ENCODE results near the gene EIF4ENIF1. TPM values are rescaled to one million over a fixed set of nuclear protein-coding genes. Genes with fewer than 3 reads are reported as not detected.

EIF4ENIF1 gene
- total and polyA plus RNA-seq, 9 donors: 8.4 to 50.2 (median 37.5) TPM

- Histone ChIP-seq H3K4me1 (ENCODE audit: insufficient read depth) (no peaks in the 10 kb centered on the region), H3K27me3 (no peaks in the 10 kb centered on the region), H3K36me3 (no peaks in the 10 kb centered on the region), H3K4me3 (no peak overlapping the region), H3K9me3 (no peaks in the 10 kb centered on the region), H3K27ac (no peak overlapping the region)
- no peak for DNase-seq
- intact Hi-C loops (cut with DNase I): no loop called here
- 93 to 94% (median 94%) methylated on average over 2 of the region's 2 CpGs for WGBS, 3 donors
- TF ChIP-seq POLR2A (IDR thresholded peaks at IDR 0.05) (no peak), EP300 (IDR thresholded peaks at IDR 0.05) (no peak)
- TF ChIP-seq, protein P1, sequence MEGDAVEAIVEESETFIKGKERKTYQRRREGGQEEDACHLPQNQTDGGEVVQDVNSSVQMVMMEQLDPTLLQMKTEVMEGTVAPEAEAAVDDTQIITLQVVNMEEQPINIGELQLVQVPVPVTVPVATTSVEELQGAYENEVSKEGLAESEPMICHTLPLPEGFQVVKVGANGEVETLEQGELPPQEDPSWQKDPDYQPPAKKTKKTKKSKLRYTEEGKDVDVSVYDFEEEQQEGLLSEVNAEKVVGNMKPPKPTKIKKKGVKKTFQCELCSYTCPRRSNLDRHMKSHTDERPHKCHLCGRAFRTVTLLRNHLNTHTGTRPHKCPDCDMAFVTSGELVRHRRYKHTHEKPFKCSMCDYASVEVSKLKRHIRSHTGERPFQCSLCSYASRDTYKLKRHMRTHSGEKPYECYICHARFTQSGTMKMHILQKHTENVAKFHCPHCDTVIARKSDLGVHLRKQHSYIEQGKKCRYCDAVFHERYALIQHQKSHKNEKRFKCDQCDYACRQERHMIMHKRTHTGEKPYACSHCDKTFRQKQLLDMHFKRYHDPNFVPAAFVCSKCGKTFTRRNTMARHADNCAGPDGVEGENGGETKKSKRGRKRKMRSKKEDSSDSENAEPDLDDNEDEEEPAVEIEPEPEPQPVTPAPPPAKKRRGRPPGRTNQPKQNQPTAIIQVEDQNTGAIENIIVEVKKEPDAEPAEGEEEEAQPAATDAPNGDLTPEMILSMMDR (IDR thresholded peaks at IDR 0.05): no peak
These were observed 24.3 kb downstream of the EIF4ENIF1 start for GRCh38 chr22:31465307-31465706.

GRCh38 chr22:31461699-31462098, 27.9 kb downstream of the EIF4ENIF1 start:
- TF ChIP-seq EP300 (IDR thresholded peaks at IDR 0.05) (no peak), POLR2A (IDR thresholded peaks at IDR 0.05) (no peak)
- TF ChIP-seq, protein P1 (IDR thresholded peaks at IDR 0.05): no peak
- no peaks in the 10 kb centered on the region for H3K36me3 ChIP-seq
- WGBS, 3 donors: 92 to 97% (median 96%) methylated on average over 3 of the region's 3 CpGs

DNA sequence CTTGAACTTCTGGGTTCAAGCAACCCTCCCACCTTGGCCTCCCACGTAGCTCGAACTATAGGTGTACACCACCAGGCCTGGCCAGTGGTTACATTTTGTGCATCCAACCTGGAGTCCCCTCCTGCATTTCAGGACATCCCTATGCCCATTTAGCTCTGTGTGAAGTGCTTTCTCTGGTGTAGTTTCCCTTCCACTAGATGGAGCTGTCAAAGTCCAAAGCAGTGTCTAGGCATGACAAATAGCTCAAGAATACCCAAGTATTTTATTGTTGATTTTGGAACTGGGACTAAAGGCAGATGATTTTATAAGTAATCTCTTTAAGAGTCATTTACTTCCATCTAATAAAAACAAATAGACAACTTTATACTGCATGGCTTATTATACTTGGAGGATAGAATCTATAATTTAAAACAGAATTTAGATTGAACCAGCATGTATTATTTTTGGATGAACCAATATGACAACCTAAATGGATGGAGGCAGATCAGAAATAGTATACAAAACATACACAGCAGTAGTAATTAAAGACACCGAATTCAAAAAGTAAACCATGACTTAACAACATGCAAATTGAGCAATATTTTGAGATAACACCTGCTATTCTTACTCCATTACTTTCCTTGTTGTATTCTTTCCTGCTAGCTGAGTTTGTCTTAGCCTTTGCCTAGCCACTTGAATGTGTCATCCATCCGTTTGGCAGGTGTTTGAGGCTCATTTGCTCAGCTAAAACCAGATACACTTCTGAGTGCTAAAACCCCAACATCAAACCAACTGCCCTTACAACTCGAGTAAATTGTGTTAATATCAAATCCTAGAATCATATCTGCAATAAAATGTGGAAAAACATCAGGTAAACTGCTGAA, 37.7 kb downstream of the EIF4ENIF1 start:
- no peaks in the 10 kb centered on the region for H3K4me1 ChIP-seq (ENCODE audit: insufficient read depth)
- no peak for TF ChIP-seq POLR2A (IDR thresholded peaks at IDR 0.05)
- TF ChIP-seq, protein P1 (IDR thresholded peaks at IDR 0.05): no peak
- no peak for TF ChIP-seq EP300 (IDR thresholded peaks at IDR 0.05)
- WGBS, 3 donors: 76 to 85% (median 77%) methylated on average over 5 of the region's 5 CpGs
- intact Hi-C loops (cut with DNase I): no loop called here
- no peaks in the 10 kb centered on the region for H3K9me3 ChIP-seq
- no peaks in the 10 kb centered on the region for H3K27me3 ChIP-seq
- H3K36me3 ChIP-seq: no peaks in the 10 kb centered on the region
- DNase-seq: no peak
- H3K4me3 ChIP-seq: no peak overlapping the region
- no peak overlapping the region for H3K27ac ChIP-seq

More at GRCh38 chr22:31461699-31462098, 27.9 kb downstream of the EIF4ENIF1 start:
- Histone ChIP-seq H3K27ac (no peak overlapping the region), H3K9me3 (no peaks in the 10 kb centered on the region), H3K27me3 (no peaks in the 10 kb centered on the region), H3K4me3 (no peak overlapping the region), H3K4me1 (ENCODE audit: insufficient read depth) (no peaks in the 10 kb centered on the region)
- intact Hi-C loops (cut with DNase I): no loop called here
- DNase-seq: no peak

GRCh38 chr22:31449506-31449905, 40.1 kb downstream of the EIF4ENIF1 start:
- Histone ChIP-seq H3K9me3 (no peaks in the 10 kb centered on the region), H3K36me3 (no peaks in the 10 kb centered on the region), H3K27me3 (no peaks in the 10 kb centered on the region), H3K4me1 (ENCODE audit: insufficient read depth) (no peaks in the 10 kb centered on the region), H3K4me3 (no peak overlapping the region), H3K27ac (no peak overlapping the region)
- no peak for DNase-seq
- TF ChIP-seq POLR2A (IDR thresholded peaks at IDR 0.05): no peak
- TF ChIP-seq, protein P1 (IDR thresholded peaks at IDR 0.05): no peak
- TF ChIP-seq EP300 (IDR thresholded peaks at IDR 0.05): no peak
- 90 to 96% (median 91%) methylated on average over 4 of the region's 4 CpGs for WGBS, 3 donors
- intact Hi-C loops (cut with DNase I): no loop called here
